Neural progenitor cell (in vitro differentiated cells): ENCODE data around the gene CGN. TPM values are rescaled to one million over a fixed set of nuclear protein-coding genes. Genes with fewer than 3 reads are reported as not detected.
A peak's percentile ranks its signal among the peaks of the same experiment; 100 is the strongest.

Experiments
- DNase-seq: peaks from one replicate; pipeline ENCODE4 v3.0.0-alpha.2; 2016; ENCODE audit warnings: low spot score
- H2AFZ ChIP-seq: fragments of 200-600 bp; sonication (generic); replicated peaks from 2 replicates; pipeline ENCODE4 v1.6.1; 2016; ENCODE audit warnings: antibody characterized with exemption
- H3F3A ChIP-seq: fragments of 200-600 bp; sonication (generic); 2 replicates; pipeline ENCODE4 v1.6.1; 2016; ENCODE audit warnings: antibody characterized with exemption, low read depth
- H3K27ac ChIP-seq: fragments of 200-600 bp; sonication (generic); 2 replicates; pipeline ENCODE4 v1.5.1; 2016; ENCODE audit warnings: mild to moderate bottlenecking
- H3K27me3 ChIP-seq: fragments of 200-600 bp; sonication (generic); 2 replicates; pipeline ENCODE4 v1.6.1; 2016; ENCODE audit warnings: mild to moderate bottlenecking, moderate library complexity
- H3K36me3 ChIP-seq: fragments of 200-600 bp; sonication (generic); 2 replicates; pipeline ENCODE4 v1.5.1; 2016
- H3K4me1 ChIP-seq: fragments of 200-600 bp; sonication (generic); 2 replicates; pipeline ENCODE4 v1.6.1; 2016; ENCODE audit warnings: mixed run types
- H3K4me2 ChIP-seq: fragments of 200-600 bp; sonication (generic); 2 replicates; pipeline ENCODE4 v1.6.1; 2016
- H3K4me3 ChIP-seq: fragments of 200-600 bp; sonication (generic); 2 replicates; pipeline ENCODE4 v1.5.1; 2016
- H3K79me2 ChIP-seq: fragments of 200-600 bp; sonication (generic); 2 replicates; pipeline ENCODE4 v1.6.1; 2016; ENCODE audit warnings: low read depth
- H3K9ac ChIP-seq: fragments of 200-600 bp; sonication (generic); 2 replicates; pipeline ENCODE4 v1.6.1; 2016
- H3K9me3 ChIP-seq: fragments of 200-600 bp; sonication (generic); 2 replicates; pipeline ENCODE4 v1.5.1; 2016; ENCODE audit warnings: low read depth
- H4K20me1 ChIP-seq: fragments of 200-600 bp; sonication (generic); 2 replicates; pipeline ENCODE4 v1.6.1; 2016; ENCODE audit warnings: low read depth
- H3K27ac Mint-ChIP-seq: 3 replicates; pipeline ENCODE4 v1.8.0; 2021; ENCODE audit warnings: mixed read lengths
- H3K27me3 Mint-ChIP-seq: 2 replicates; pipeline ENCODE4 v1.8.0; 2022; ENCODE audit warnings: low read depth, mild to moderate bottlenecking, inconsistent platforms, moderate library complexity, mixed read lengths; ENCODE audit not compliant: insufficient read depth
- H3K36me3 Mint-ChIP-seq: 3 replicates; pipeline ENCODE4 v1.8.0; 2021; ENCODE audit warnings: mixed read lengths
- H3K4me1 Mint-ChIP-seq: 3 replicates; pipeline ENCODE4 v1.8.0; 2021; ENCODE audit warnings: mixed read lengths
- H3K4me3 Mint-ChIP-seq: 3 replicates; pipeline ENCODE4 v1.8.0; 2021; ENCODE audit warnings: mild to moderate bottlenecking, moderate library complexity, mixed read lengths
- H3K9me3 Mint-ChIP-seq: 3 replicates; pipeline ENCODE4 v1.8.0; 2020; ENCODE audit warnings: mixed read lengths
- CTCF ChIP-seq: fragments of 200-600 bp; sonication (generic); IDR thresholded peaks from 2 replicates; pipeline ENCODE4 v1.5.1; 2017; ENCODE audit warnings: antibody characterized with exemption, mild to moderate bottlenecking
- EZH2 ChIP-seq: fragments of 200-600 bp; sonication (generic); IDR thresholded peaks from 2 replicates; pipeline ENCODE4 v1.6.1; 2017; ENCODE audit warnings: antibody characterized with exemption, mild to moderate bottlenecking, moderate library complexity
- EZH2phosphoT487 ChIP-seq: fragments of 200-600 bp; sonication (generic); IDR thresholded peaks from 2 replicates; pipeline ENCODE4 v1.6.1; 2017; ENCODE audit warnings: antibody characterized with exemption
- total RNA-seq: library from RNA; depleted of rRNA; stranded (reverse); fragments of >200 nt; gene quantifications from 2 replicates; pipeline ENCODE4 v1.2.3, GENCODE V29; 2015; ENCODE audit warnings: low replicate concordance

Gene CGN
- total RNA-seq, 1 donor from 2014 or later = 5.4 TPM

DNA sequence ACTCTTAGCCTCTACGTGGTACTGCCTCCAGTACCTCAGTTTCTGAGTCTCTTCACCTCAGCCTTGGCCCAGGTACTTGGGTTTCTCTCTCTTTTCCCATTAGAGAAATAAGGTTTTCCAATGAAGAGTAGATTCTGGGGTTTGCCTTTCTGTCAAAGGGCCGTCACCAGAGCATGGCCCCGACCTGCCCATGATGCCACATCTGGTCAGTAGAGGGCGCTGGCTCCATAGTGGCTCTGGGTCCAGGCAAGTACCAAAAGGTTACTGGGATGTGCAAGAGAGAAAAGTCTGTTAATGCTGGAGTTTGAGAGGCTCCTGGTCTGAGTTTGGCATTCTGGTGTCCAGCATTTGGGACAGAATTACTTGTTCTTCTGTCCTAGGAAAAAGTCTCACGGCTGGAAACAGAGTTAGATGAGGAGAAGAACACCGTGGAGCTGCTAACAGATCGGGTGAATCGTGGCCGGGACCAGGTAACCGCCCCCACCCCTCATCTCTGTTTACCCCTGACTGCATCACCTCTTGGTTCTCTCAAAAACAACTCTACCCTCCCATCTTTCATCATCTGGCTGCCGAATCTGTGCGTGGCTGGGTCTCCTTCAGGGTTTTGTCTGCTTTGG is 23.6 kb downstream of the CGN start:
- DNase-seq = peak; percentile 77
- Mint-ChIP-seq H3K4me1 (peaks cover 34% of the 10 kb centered on the region), H3K27ac (no peak overlapping the region), H3K4me3 (peak overlapping the region; percentile 55), H3K36me3 (peaks cover 6% of the 10 kb centered on the region), H3K27me3 (peaks cover 6% of the 10 kb centered on the region), H3K9me3 (no peaks in the 10 kb centered on the region)
- no peak overlapping the region for H3K9ac ChIP-seq
- H3K4me2 ChIP-seq = no peak overlapping the region
- H4K20me1 ChIP-seq = no peaks in the 10 kb centered on the region
- no peak overlapping the region for H3K27ac ChIP-seq
- no peaks in the 10 kb centered on the region for H3K79me2 ChIP-seq
- H2AFZ ChIP-seq = no peak overlapping the region
- no peak overlapping the region for H3K4me3 ChIP-seq
- H3K27me3 ChIP-seq = no peaks in the 10 kb centered on the region
- peaks cover 6% of the 10 kb centered on the region for H3K4me1 ChIP-seq
- peaks cover 8% of the 10 kb centered on the region for H3F3A ChIP-seq
- TF ChIP-seq EZH2phosphoT487 (no peak), CTCF (peak; percentile 97)
- no peaks in the 10 kb centered on the region for H3K9me3 ChIP-seq
- H3K36me3 ChIP-seq = no peaks in the 10 kb centered on the region

DNA sequence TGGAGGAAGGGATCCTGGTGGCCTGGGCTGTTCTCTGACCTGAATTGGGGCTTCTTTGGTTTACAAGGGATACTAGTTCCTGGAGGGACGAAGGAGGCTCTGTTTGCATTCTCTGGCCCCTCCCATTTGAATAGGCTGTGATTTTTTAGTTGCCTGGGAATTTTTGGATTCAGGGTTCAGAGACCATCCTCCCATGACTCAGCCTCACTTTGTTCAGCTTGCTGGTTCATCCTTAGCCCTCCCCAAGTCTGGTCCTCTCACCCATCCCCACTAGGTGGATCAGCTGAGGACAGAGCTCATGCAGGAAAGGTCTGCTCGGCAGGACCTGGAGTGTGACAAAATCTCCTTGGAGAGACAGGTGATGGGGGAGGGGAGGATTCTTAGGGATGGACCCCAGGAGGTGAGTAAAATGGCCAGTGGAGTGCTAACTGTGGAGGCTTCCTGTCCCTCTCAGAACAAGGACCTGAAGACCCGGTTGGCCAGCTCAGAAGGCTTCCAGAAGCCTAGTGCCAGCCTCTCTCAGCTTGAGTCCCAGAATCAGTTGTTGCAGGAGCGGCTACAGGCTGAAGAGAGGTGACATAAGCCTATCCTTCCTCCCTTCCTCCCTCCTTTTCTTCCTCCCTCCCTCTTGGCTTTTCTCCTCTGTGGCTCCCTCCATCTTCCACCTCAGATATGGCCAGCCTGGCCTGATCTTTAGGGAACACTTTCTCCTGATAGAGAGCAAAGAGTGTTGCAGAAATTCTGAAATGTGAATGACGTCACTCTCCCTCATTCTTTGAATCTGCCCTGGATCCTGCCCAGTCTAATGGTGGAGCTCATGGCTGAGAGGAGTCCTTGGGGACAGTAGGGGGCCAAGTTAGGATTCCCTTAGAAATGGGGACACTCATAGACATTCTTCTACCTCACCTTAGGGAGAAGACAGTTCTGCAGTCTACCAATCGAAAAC is 24.4 kb downstream of the CGN start:
- no peaks in the 10 kb centered on the region for H4K20me1 ChIP-seq
- Mint-ChIP-seq H3K27me3 (peaks cover 6% of the 10 kb centered on the region), H3K4me3 (no peak overlapping the region), H3K9me3 (no peaks in the 10 kb centered on the region), H3K4me1 (peaks cover 34% of the 10 kb centered on the region), H3K27ac (no peak overlapping the region), H3K36me3 (peaks cover 6% of the 10 kb centered on the region)
- TF ChIP-seq EZH2 (no peak), CTCF (no peak), EZH2phosphoT487 (no peak)
- no peak overlapping the region for H3K4me3 ChIP-seq
- H3K4me2 ChIP-seq = no peak overlapping the region
- peaks cover 15% of the 10 kb centered on the region for H3F3A ChIP-seq
- no peak for DNase-seq
- no peaks in the 10 kb centered on the region for H3K79me2 ChIP-seq
- H3K9ac ChIP-seq = no peak overlapping the region
- H3K27me3 ChIP-seq = no peaks in the 10 kb centered on the region
- no peak overlapping the region for H3K27ac ChIP-seq
- H2AFZ ChIP-seq = no peak overlapping the region
- H3K36me3 ChIP-seq = no peaks in the 10 kb centered on the region
- H3K4me1 ChIP-seq = peaks cover 6% of the 10 kb centered on the region
- no peaks in the 10 kb centered on the region for H3K9me3 ChIP-seq

GRCh38 chr1:151536499-151536898 is 25.3 kb downstream of the CGN start:
- Histone ChIP-seq H4K20me1 (peaks cover 7% of the 10 kb centered on the region), H3K9ac (no peak overlapping the region)

More at GRCh38 chr1:151536499-151536898, 25.3 kb downstream of the CGN start:
- Histone ChIP-seq H3K4me3 (no peak overlapping the region), H3K4me1 (peaks cover 6% of the 10 kb centered on the region), H3K9me3 (no peaks in the 10 kb centered on the region), H3K27ac (no peak overlapping the region), H3F3A (peaks cover 24% of the 10 kb centered on the region), H3K36me3 (no peaks in the 10 kb centered on the region), H2AFZ (no peak overlapping the region), H3K4me2 (no peak overlapping the region), H3K79me2 (peaks cover under 1% of the 10 kb centered on the region), H3K27me3 (no peaks in the 10 kb centered on the region)
- peaks cover 41% of the 10 kb centered on the region for H3K4me1 Mint-ChIP-seq
- no peak for TF ChIP-seq EZH2phosphoT487
- TF ChIP-seq CTCF = no peak
- TF ChIP-seq EZH2 = no peak
- H3K27me3 Mint-ChIP-seq = peaks cover 6% of the 10 kb centered on the region
- H3K36me3 Mint-ChIP-seq = peaks cover 6% of the 10 kb centered on the region
- H3K4me3 Mint-ChIP-seq = peak overlapping the region; percentile 6
- no peaks in the 10 kb centered on the region for H3K9me3 Mint-ChIP-seq
- no peak for DNase-seq
- no peak overlapping the region for H3K27ac Mint-ChIP-seq
